Neuronal stem cell (in vitro differentiated cells): ENCODE results near the gene RBM4B.

ENCODE experiments used
- DNase-seq: peaks from one replicate; pipeline ENCODE4 v3.0.0-alpha.2; 2013; ENCODE audit warnings: low spot score
- H2AFZ ChIP-seq: one replicate; pipeline ENCODE4 v1.6.1; 2013; ENCODE audit warnings: mild to moderate bottlenecking, low read length, inconsistent platforms
- H2AK5ac ChIP-seq: 2 replicates; pipeline ENCODE4 v1.6.1; 2013; ENCODE audit warnings: low read depth, mild to moderate bottlenecking, inconsistent platforms, low read length, moderate library complexity, mixed read lengths
- H2BK120ac ChIP-seq: 2 replicates; pipeline ENCODE4 v1.6.1; 2013; ENCODE audit warnings: low read depth, mild to moderate bottlenecking, inconsistent platforms, low read length, moderate library complexity, mixed read lengths
- H2BK12ac ChIP-seq: one replicate; pipeline ENCODE4 v1.6.1; 2013; ENCODE audit warnings: low read length, inconsistent platforms
- H2BK15ac ChIP-seq: 2 replicates; pipeline ENCODE4 v1.6.1; 2013; ENCODE audit warnings: mild to moderate bottlenecking, low read length, inconsistent platforms, mixed read lengths
- H2BK5ac ChIP-seq: one replicate; pipeline ENCODE4 v1.6.1; 2013; ENCODE audit warnings: inconsistent platforms, mild to moderate bottlenecking, low read length, moderate library complexity
- H3K14ac ChIP-seq: one replicate; pipeline ENCODE4 v1.6.1; 2013; ENCODE audit warnings: low read length, inconsistent platforms
- H3K18ac ChIP-seq: 2 replicates; pipeline ENCODE4 v1.6.1; 2013; ENCODE audit warnings: low read length, inconsistent platforms
- H3K23ac ChIP-seq: 2 replicates; pipeline ENCODE4 v1.6.1; 2013; ENCODE audit warnings: low read depth, mild to moderate bottlenecking, mixed read lengths, low read length, inconsistent platforms; ENCODE audit not compliant: poor library complexity
- H3K27ac ChIP-seq: replicated peaks from 3 replicates; pipeline ENCODE4 v1.5.1; 2013; ENCODE audit warnings: low read length, inconsistent platforms
- H3K27me3 ChIP-seq, 3 experiments: 2 replicates each; pipeline ENCODE4 v1.6.1; 2013; ENCODE audit warnings: low read length in 3 of 3, mild to moderate bottlenecking in 2 of 3, inconsistent platforms in 1 of 3, low read depth in 1 of 3, mixed read lengths in 1 of 3, moderate library complexity in 1 of 3; ENCODE audit not compliant: control insufficient read depth in 3 of 3, insufficient read depth in 3 of 3
- H3K36me3 ChIP-seq, 2 donors: replicated peaks in 1 of 2; 2 replicates each; pipeline ENCODE4 v1.6.1; 2013; ENCODE audit warnings: low read length in 2 of 2; ENCODE audit not compliant: control insufficient read depth in 2 of 2, insufficient read depth in 2 of 2
- H3K4ac ChIP-seq: 2 replicates; pipeline ENCODE4 v1.6.1; 2013; ENCODE audit warnings: inconsistent platforms, mild to moderate bottlenecking, low read length, moderate library complexity
- H3K4me1 ChIP-seq, 2 donors: 1 replicate in 1 of 2; 2 replicates in 1 of 2; pipeline ENCODE4 v1.6.1; 2013; ENCODE audit warnings: low read length in 2 of 2, low read depth in 1 of 2; ENCODE audit not compliant: control insufficient read depth in 2 of 2, insufficient read depth in 1 of 2
- H3K4me2 ChIP-seq: one replicate; pipeline ENCODE4 v1.6.1; 2013; ENCODE audit warnings: mild to moderate bottlenecking, low read length, inconsistent platforms; ENCODE audit not compliant: insufficient read depth, poor library complexity, severe bottlenecking
- H3K4me3 ChIP-seq, 2 donors: 2 replicates each; pipeline ENCODE4 v1.5.1; 2013; ENCODE audit warnings: low read length in 2 of 2, mild to moderate bottlenecking in 2 of 2, inconsistent platforms in 1 of 2, moderate library complexity in 1 of 2
- H3K79me1 ChIP-seq: one replicate; pipeline ENCODE4 v1.6.1; 2013; ENCODE audit warnings: low read depth, mild to moderate bottlenecking, inconsistent platforms, low read length, moderate library complexity
- H3K9ac ChIP-seq: one replicate; pipeline ENCODE4 v1.6.1; 2013; ENCODE audit warnings: mild to moderate bottlenecking, low read depth, low read length, inconsistent platforms; ENCODE audit not compliant: poor library complexity
- H3K9me3 ChIP-seq, 2 donors: replicated peaks in 1 of 2; 2 replicates each; pipeline versions ENCODE3 to v1.6.1; 2013; ENCODE audit warnings: low read length in 2 of 2, mild to moderate bottlenecking in 2 of 2, inconsistent platforms in 1 of 2, low read depth in 1 of 2, mixed read lengths in 1 of 2, moderate library complexity in 1 of 2; ENCODE audit not compliant: control insufficient read depth in 2 of 2, insufficient read depth in 1 of 2
- H4K8ac ChIP-seq: one replicate; pipeline ENCODE4 v1.6.1; 2013; ENCODE audit warnings: low read depth, mild to moderate bottlenecking, inconsistent platforms, low read length, moderate library complexity
- H4K91ac ChIP-seq: one replicate; pipeline ENCODE4 v1.6.1; 2013; ENCODE audit warnings: low read length, low read depth, mild to moderate bottlenecking, inconsistent platforms; ENCODE audit not compliant: poor library complexity
- whole genome bisulfite sequencing, 2 donors: extraction: QIAGEN DNeasy Blood & Tissue Kit; methylation state at CpG; one replicate each; pipeline ENCODE4 v1.1.7; 2013; ENCODE audit warnings: missing lambda C conversion rate in 2 of 2, mixed read lengths in 1 of 2; ENCODE audit not compliant: insufficient read length in 2 of 2, insufficient replicate concordance in 1 of 2; ENCODE audit errors: extremely low coverage in 2 of 2; 5-methylcytosine and 5-hydroxymethylcytosine counted together

RBM4B gene

GRCh38 chr11:66694732-66695207 is 17.1 kb upstream of the RBM4B start:
- H3K9me3 ChIP-seq: peaks cover 0 to 6% of the 10 kb centered on the region in 2 donors
- H2BK120ac ChIP-seq: no peak overlapping the region

GRCh38 chr11:66694056-66694410 is 16.3 kb upstream of the RBM4B start:
- H3K36me3 ChIP-seq: peaks cover 61 to 84% of the 10 kb centered on the region in 2 donors

More at GRCh38 chr11:66694732-66695207, 17.1 kb upstream of the RBM4B start:
- Histone ChIP-seq H3K4me2 (no peak overlapping the region), H3K4me1 (no peaks in the 10 kb centered on the region), H4K91ac (no peak overlapping the region), H3K4me3 (no peak overlapping the region), H2AFZ (peak overlapping the region; percentile 58), H3K4ac (no peak overlapping the region), H3K18ac (no peak overlapping the region), H4K8ac (no peak overlapping the region), H3K36me3 (peaks cover 64 to 86% of the 10 kb centered on the region in 2 donors), H2BK15ac (no peak overlapping the region), H3K27ac (peak overlapping the region; percentile 59), H2AK5ac (no peak overlapping the region), H3K79me1 (peaks cover 4% of the 10 kb centered on the region), H2BK12ac (no peak overlapping the region), H3K23ac (no peak overlapping the region), H3K27me3 (no peaks in the 10 kb centered on the region), H2BK5ac (no peak overlapping the region), H3K14ac (no peak overlapping the region), H3K9ac (no peak overlapping the region)
- whole genome bisulfite sequencing, 2 donors: no CpG with 5 or more reads among the region's 6 CpGs
- DNase-seq: peak; percentile 92

GRCh38 chr11:66693356-66694055 is 15.8 kb upstream of the RBM4B start:
- no peaks in the 10 kb centered on the region for H3K27me3 ChIP-seq
- peak overlapping the region; percentile 74 for H3K23ac ChIP-seq
- H3K36me3 ChIP-seq: peaks cover 61 to 84% of the 10 kb centered on the region in 2 donors
- H3K4me3 ChIP-seq: no peak overlapping the region
- no peak overlapping the region for H2BK15ac ChIP-seq
- H2BK5ac ChIP-seq: no peak overlapping the region
- no peak overlapping the region for H3K4me2 ChIP-seq
- H3K18ac ChIP-seq: no peak overlapping the region
- no peak overlapping the region for H3K9ac ChIP-seq
- H3K14ac ChIP-seq: no peak overlapping the region
- peaks cover 5% of the 10 kb centered on the region for H3K79me1 ChIP-seq
- WGBS, 2 donors: no CpG with 5 or more reads among the region's 15 CpGs
- H4K91ac ChIP-seq: no peak overlapping the region
- H2BK12ac ChIP-seq: no peak overlapping the region
- no peak overlapping the region for H2BK120ac ChIP-seq
- peaks cover 0 to 4% of the 10 kb centered on the region in 2 donors for H3K9me3 ChIP-seq
- no peak overlapping the region for H3K4ac ChIP-seq
- H3K27ac ChIP-seq: no peak overlapping the region
- H2AFZ ChIP-seq: no peak overlapping the region
- H2AK5ac ChIP-seq: no peak overlapping the region
- no peak overlapping the region for H4K8ac ChIP-seq
- no peaks in the 10 kb centered on the region for H3K4me1 ChIP-seq
- no peak for DNase-seq

More at GRCh38 chr11:66694056-66694410, 16.3 kb upstream of the RBM4B start:
- Histone ChIP-seq H4K91ac (no peak overlapping the region), H4K8ac (no peak overlapping the region), H3K4me1 (no peaks in the 10 kb centered on the region), H2BK5ac (no peak overlapping the region), H2AK5ac (no peak overlapping the region), H3K9ac (no peak overlapping the region), H3K18ac (no peak overlapping the region), H3K9me3 (peaks cover 0 to 4% of the 10 kb centered on the region in 2 donors), H3K4me3 (no peak overlapping the region), H3K14ac (no peak overlapping the region), H2AFZ (no peak overlapping the region), H3K23ac (no peak overlapping the region), H3K79me1 (peaks cover 5% of the 10 kb centered on the region), H3K27ac (no peak overlapping the region), H2BK120ac (no peak overlapping the region), H3K4me2 (no peak overlapping the region), H2BK15ac (no peak overlapping the region), H3K27me3 (no peaks in the 10 kb centered on the region), H3K4ac (no peak overlapping the region), H2BK12ac (no peak overlapping the region)
- DNase-seq: no peak
- no CpG with 5 or more reads among the region's 13 CpGs for WGBS, 2 donors

GRCh38 chr11:66692871-66693331 is 15.2 kb upstream of the RBM4B start:
- no CpG with 5 or more reads among the region's 20 CpGs for WGBS, 2 donors
- H3K27me3 ChIP-seq: no peaks in the 10 kb centered on the region
- H3K14ac ChIP-seq: no peak overlapping the region
- H2BK15ac ChIP-seq: no peak overlapping the region
- H2AFZ ChIP-seq: no peak overlapping the region
- H3K9me3 ChIP-seq: peaks cover 0 to 4% of the 10 kb centered on the region in 2 donors
- H4K8ac ChIP-seq: no peak overlapping the region
- peaks cover 5% of the 10 kb centered on the region for H3K79me1 ChIP-seq
- DNase-seq: no peak
- H3K36me3 ChIP-seq: peaks cover 61 to 84% of the 10 kb centered on the region in 2 donors
- H4K91ac ChIP-seq: no peak overlapping the region
- H3K4ac ChIP-seq: no peak overlapping the region
- H3K4me2 ChIP-seq: no peak overlapping the region
- H3K9ac ChIP-seq: no peak overlapping the region
- H3K4me1 ChIP-seq: no peaks in the 10 kb centered on the region
- H3K23ac ChIP-seq: no peak overlapping the region
- H2AK5ac ChIP-seq: no peak overlapping the region
- no peak overlapping the region for H2BK12ac ChIP-seq
- H2BK5ac ChIP-seq: no peak overlapping the region
- H3K4me3 ChIP-seq: no peak overlapping the region
- H2BK120ac ChIP-seq: no peak overlapping the region
- no peak overlapping the region for H3K18ac ChIP-seq
- no peak overlapping the region for H3K27ac ChIP-seq
